GM12878 (cell line): Measurements from ENCODE around the gene CYP27A1. TPM values are rescaled to one million over a fixed set of nuclear protein-coding genes. Genes with fewer than 3 reads are reported as not detected.

Source experiments
- ATAC-seq: fragments of 200-7000 bp; cut with Tn5 transposase; 3 replicates; pipeline ENCODE4 v1.9.1; 2020; ENCODE audit warnings: mild to moderate bottlenecking, moderate library complexity
- BruUV-seq: library from RNA; stranded (reverse); fragments of 400-500 nt; replicated peaks from 2 replicates; lab custom pipeline; 2021; lab: Mats Ljungman, UMichigan
- CTCF ChIA-PET: fragments of 300-600 bp; sonication (Branson Sonifier 250); formaldehyde crosslinking; extraction: SDS; loops from one replicate; lab custom pipeline; 2021; ENCODE audit warnings: inconsistent platforms; lab: Yijun Ruan, JAX
- POLR2A ChIA-PET: fragments of 350-600 bp; formaldehyde crosslinking; extraction: SDS; loops from one replicate; lab custom pipeline; 2021; ENCODE audit warnings: inconsistent platforms; lab: Charles Lee
- RAD21 ChIA-PET: fragments of 300-600 bp; sonication (Branson Sonifier 250); formaldehyde crosslinking; loops from one replicate; lab custom pipeline; 2023; ENCODE audit warnings: antibody characterized with exemption; ENCODE audit not compliant: unreplicated experiment; lab: Charles Lee
- SMC1A ChIA-PET: fragments of 300-600 bp; sonication (Branson Sonifier 250); formaldehyde crosslinking; loops from one replicate; lab custom pipeline; 2023; ENCODE audit not compliant: unreplicated experiment, uncharacterized antibody; lab: Charles Lee
- DNase-seq: peaks from one replicate; pipeline ENCODE4 v3.0.0-alpha.2; 2011; ENCODE audit warnings: low read depth, low spot score
- FAIRE-seq: peaks from 3 replicates; lab custom pipeline; 2011; peaks lifted over from hg19 to GRCh38; lab: Jason Lieb, UNC
- H2AFZ ChIP-seq: 2 replicates; pipeline ENCODE4 v1.6.0; 2011; ENCODE audit warnings: low read depth, low read length, control low read depth; ENCODE audit not compliant: control insufficient read depth
- H3K27ac ChIP-seq: 2 replicates; pipeline ENCODE4 v1.5.1; 2011; ENCODE audit warnings: control low read depth; ENCODE audit not compliant: control insufficient read depth, insufficient read depth
- H3K27me3 ChIP-seq, 2 experiments: replicated peaks in 1 of 2; 2 replicates each; pipeline versions ENCODE4 v1.6.0 to v1.6.1; 2011; ENCODE audit warnings: low read length in 1 of 2; ENCODE audit not compliant: control insufficient read depth in 2 of 2, insufficient read depth in 2 of 2
- H3K36me3 ChIP-seq, 2 experiments: 2 replicates each; pipeline ENCODE4 v1.5.1; 2011; ENCODE audit warnings: low read length in 1 of 2; ENCODE audit not compliant: control insufficient read depth in 2 of 2, insufficient read depth in 2 of 2
- H3K4me1 ChIP-seq: 2 replicates; pipeline ENCODE4 v1.6.1; 2011; ENCODE audit warnings: mild to moderate bottlenecking, low read length, moderate library complexity, mixed read lengths; ENCODE audit not compliant: control insufficient read depth, insufficient read depth
- H3K4me2 ChIP-seq: 2 replicates; pipeline ENCODE4 v1.6.0; 2011; ENCODE audit warnings: control low read depth; ENCODE audit not compliant: control insufficient read depth, insufficient read depth
- H3K4me3 ChIP-seq: fragments of 200-600 bp; sonication (generic); 2 replicates; pipeline ENCODE4 v1.5.1; 2016
- H3K79me2 ChIP-seq: 2 replicates; pipeline ENCODE4 v1.6.0; 2011; ENCODE audit warnings: low read length; ENCODE audit not compliant: control insufficient read depth, insufficient read depth
- H3K9ac ChIP-seq: 2 replicates; pipeline ENCODE4 v1.8.0; 2011; ENCODE audit warnings: low read length, control low read depth, mixed read lengths; ENCODE audit not compliant: control insufficient read depth, insufficient read depth
- H3K9me3 ChIP-seq: replicated peaks from 3 replicates; pipeline ENCODE4 v1.5.1; 2011; ENCODE audit warnings: mild to moderate bottlenecking, low read length; ENCODE audit not compliant: control insufficient read depth, insufficient read depth
- H4K20me1 ChIP-seq: 2 replicates; pipeline ENCODE4 v1.6.0; 2011; ENCODE audit not compliant: control insufficient read depth, insufficient read depth
- ASH2L ChIP-seq: fragments of 300-600, 200-600 bp; sonication (generic); IDR thresholded peaks from 2 replicates; pipeline ENCODE4 v1.6.1; 2017; ENCODE audit warnings: low read depth, mild to moderate bottlenecking, borderline replicate concordance
- BCL11A ChIP-seq: IDR thresholded peaks from 2 replicates; pipeline ENCODE4 v1.6.1; 2011; ENCODE audit warnings: low read depth, low read length
- EZH2 ChIP-seq: IDR thresholded peaks from 2 replicates; pipeline ENCODE4 v1.6.1; 2012; ENCODE audit warnings: low read depth, mild to moderate bottlenecking, control low read depth, inconsistent platforms, low read length, borderline replicate concordance; ENCODE audit not compliant: control insufficient read depth
- FOXM1 ChIP-seq: IDR thresholded peaks from 2 replicates; pipeline ENCODE4 v1.6.1; 2012; ENCODE audit warnings: low read depth, mild to moderate bottlenecking, inconsistent platforms, low read length, moderate library complexity
- HDAC6 ChIP-seq: fragments of 200-600 bp; sonication (generic); IDR thresholded peaks from one replicate; pipeline ENCODE4 v1.8.0; 2017; ENCODE audit warnings: antibody characterized with exemption; ENCODE audit not compliant: unreplicated experiment
- MEF2B ChIP-seq: fragments of 450-650 bp; IDR thresholded peaks from 2 replicates; pipeline ENCODE4 v1.6.1; 2018; ENCODE audit warnings: mild to moderate bottlenecking, moderate library complexity; ENCODE audit not compliant: partially characterized antibody, poor library complexity, severe bottlenecking
- NFIC ChIP-seq: IDR thresholded peaks from 2 replicates; pipeline ENCODE4 v1.6.1; 2012; ENCODE audit warnings: low read depth, mild to moderate bottlenecking, inconsistent platforms, low read length, moderate library complexity
- NFYA ChIP-seq: IDR thresholded peaks from 2 replicates; pipeline ENCODE4 v1.6.1; 2011; ENCODE audit warnings: low read depth, mild to moderate bottlenecking, low read length, improper control_type of control experiment, borderline replicate concordance
- TCF12 ChIP-seq: IDR thresholded peaks from 2 replicates; pipeline ENCODE4 v1.6.1; 2011; ENCODE audit warnings: low read depth, mild to moderate bottlenecking, low read length
- ZZZ3 ChIP-seq: IDR thresholded peaks from 2 replicates; pipeline ENCODE4 v1.6.1; 2011; ENCODE audit warnings: low read depth; ENCODE audit not compliant: control insufficient read depth, insufficient read length
- WGBS: methylation state at CpG from one replicate; pipeline ENCODE4 v1.1.6; 2016; ENCODE audit warnings: low lambda C conversion rate; ENCODE audit not compliant: insufficient replicate concordance, insufficient coverage; ENCODE audit errors: missing lambda C conversion rate; 5-methylcytosine and 5-hydroxymethylcytosine counted together
- in situ Hi-C: fragments of 300-500 bp; cut with MboI; formaldehyde crosslinking; loops from 9 replicates; pipeline ENCODE4 v1.14.3; 2018; ENCODE audit warnings: mixed read lengths
- intact Hi-C: fragments of 100-400 bp; cut with micrococcal nuclease; formaldehyde crosslinking; loops from one replicate; pipeline ENCODE4 v1.14.2; 2022; ENCODE audit not compliant: unreplicated experiment
- polyA plus RNA-seq, 11 experiments: library from polyadenylated mRNA; depleted of rRNA in 4 of 11; unstranded in 6 of 11; stranded (reverse) in 5 of 11; fragments of >200 nt; fragmentation: Nextera tagmentation in 4 of 11; fragmentation: Illumina TruSeq in 1 of 11; extraction: Ambion mirVana in 4 of 11; extraction: Trizol in 1 of 11; gene quantifications; 1 replicate in 1 of 11; 2 replicates in 10 of 11; pipeline versions ENCODE4 v1.2.1 to v1.2.3, GENCODE V29; 2011 to 2016; ENCODE audit warnings: inconsistent platforms in 2 of 11, missing spikeins in 2 of 11, low read depth in 1 of 11
- total RNA-seq, 4 experiments: library from RNA; depleted of rRNA in 3 of 4; stranded (reverse); fragments of >200 nt in 3 of 4; fragmentation: Illumina TruSeq in 1 of 4; extraction: Trizol in 1 of 4; gene quantifications; 2 replicates each; pipeline versions ENCODE4 v1.2.1 to v1.2.3, GENCODE V29; 2013 to 2021
- TF ChIP-seq, protein P1 (sequence below): fragments of 450-650 bp; formaldehyde crosslinking; IDR thresholded peaks from 2 replicates; pipeline ENCODE4 v1.4.0; 2022; ENCODE audit warnings: mild to moderate bottlenecking, moderate library complexity
- TF ChIP-seq, protein P2 (sequence below): fragments of 450-650 bp; IDR thresholded peaks from 2 replicates; pipeline ENCODE4 v1.6.1; 2017; ENCODE audit warnings: mild to moderate bottlenecking, moderate library complexity
- TF ChIP-seq, protein P3 (sequence below): fragments of 450-650 bp; IDR thresholded peaks from 2 replicates; pipeline ENCODE4 v1.6.1; 2017; ENCODE audit warnings: mild to moderate bottlenecking, moderate library complexity

The CYP27A1 gene
- total and polyA plus RNA-seq, 10 of the 15 experiments (the other 5 are each of a cell fraction or from before 2014, with no cell fraction given): 0.11 to 0.72 (median 0.18) TPM; not detected in 2

DNA sequence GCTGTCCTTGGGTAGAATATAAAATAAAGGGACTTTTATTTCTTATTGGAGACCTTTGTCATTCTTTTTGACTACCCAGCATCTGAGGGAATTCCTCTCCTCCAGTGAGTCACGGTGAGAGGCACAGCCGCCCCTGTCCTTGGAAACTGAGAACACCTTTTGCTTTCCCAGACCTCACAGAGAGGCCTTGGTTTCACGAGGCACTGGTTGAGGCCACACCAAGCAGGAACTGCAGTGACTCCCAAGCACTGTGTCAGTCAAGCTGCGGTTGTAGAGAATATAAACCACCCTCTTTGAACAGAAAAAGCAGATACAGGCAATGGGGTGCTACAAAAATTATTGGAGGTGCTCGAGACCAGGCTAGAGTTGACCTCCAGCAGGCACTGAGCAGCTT, 33.3 kb downstream of the CYP27A1 start:
- Histone ChIP-seq H3K4me2 (no peak overlapping the region), H3K27ac (no peak overlapping the region), H3K9me3 (no peaks in the 10 kb centered on the region), H3K27me3 (no peaks in the 10 kb centered on the region; a peak in 1 of 4 replicates), H4K20me1 (no peaks in the 10 kb centered on the region), H3K79me2 (no peaks in the 10 kb centered on the region), H3K9ac (no peak overlapping the region), H3K4me1 (no peaks in the 10 kb centered on the region), H3K4me3 (no peak overlapping the region), H2AFZ (no peak overlapping the region), H3K36me3 (no peaks in the 10 kb centered on the region)
- ChIA-PET SMC1A (no interaction called here), POLR2A (no interaction called here), CTCF (interaction anchor here (0.8 kb wide), 1 partner anchor 12 kb away, joined by 3 read pairs; no protein-coding TSS in a partner anchor), RAD21 (no interaction called here)
- DNase-seq: no peak
- BruUV-seq: no TSS peak
- in situ Hi-C loops: no loop called here
- FAIRE-seq: no peak
- WGBS: 43% methylated on average over 5 of the region's 5 CpGs
- intact Hi-C loops: no loop called here
- no peak for ATAC-seq
- TF ChIP-seq, protein P1, sequence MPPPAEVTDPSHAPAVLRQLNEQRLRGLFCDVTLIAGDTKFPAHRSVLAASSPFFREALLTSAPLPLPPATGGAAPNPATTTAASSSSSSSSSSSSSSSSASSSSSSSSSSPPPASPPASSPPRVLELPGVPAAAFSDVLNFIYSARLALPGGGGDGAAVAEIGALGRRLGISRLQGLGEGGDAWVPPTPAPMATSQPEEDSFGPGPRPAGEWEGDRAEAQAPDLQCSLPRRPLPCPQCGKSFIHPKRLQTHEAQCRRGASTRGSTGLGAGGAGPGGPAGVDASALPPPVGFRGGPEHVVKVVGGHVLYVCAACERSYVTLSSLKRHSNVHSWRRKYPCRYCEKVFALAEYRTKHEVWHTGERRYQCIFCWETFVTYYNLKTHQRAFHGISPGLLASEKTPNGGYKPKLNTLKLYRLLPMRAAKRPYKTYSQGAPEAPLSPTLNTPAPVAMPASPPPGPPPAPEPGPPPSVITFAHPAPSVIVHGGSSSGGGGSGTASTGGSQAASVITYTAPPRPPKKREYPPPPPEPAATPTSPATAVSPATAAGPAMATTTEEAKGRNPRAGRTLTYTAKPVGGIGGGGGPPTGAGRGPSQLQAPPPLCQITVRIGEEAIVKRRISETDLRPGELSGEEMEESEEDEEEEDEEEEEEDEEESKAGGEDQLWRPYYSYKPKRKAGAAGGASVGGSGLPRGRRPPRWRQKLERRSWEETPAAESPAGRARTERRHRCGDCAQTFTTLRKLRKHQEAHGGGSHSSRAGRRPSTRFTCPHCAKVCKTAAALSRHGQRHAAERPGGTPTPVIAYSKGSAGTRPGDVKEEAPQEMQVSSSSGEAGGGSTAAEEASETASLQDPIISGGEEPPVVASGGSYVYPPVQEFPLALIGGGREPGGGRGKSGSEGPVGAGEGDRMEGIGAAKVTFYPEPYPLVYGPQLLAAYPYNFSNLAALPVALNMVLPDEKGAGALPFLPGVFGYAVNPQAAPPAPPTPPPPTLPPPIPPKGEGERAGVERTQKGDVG (CRISPR knock-in tag): no peak
- TF ChIP-seq, protein P2, sequence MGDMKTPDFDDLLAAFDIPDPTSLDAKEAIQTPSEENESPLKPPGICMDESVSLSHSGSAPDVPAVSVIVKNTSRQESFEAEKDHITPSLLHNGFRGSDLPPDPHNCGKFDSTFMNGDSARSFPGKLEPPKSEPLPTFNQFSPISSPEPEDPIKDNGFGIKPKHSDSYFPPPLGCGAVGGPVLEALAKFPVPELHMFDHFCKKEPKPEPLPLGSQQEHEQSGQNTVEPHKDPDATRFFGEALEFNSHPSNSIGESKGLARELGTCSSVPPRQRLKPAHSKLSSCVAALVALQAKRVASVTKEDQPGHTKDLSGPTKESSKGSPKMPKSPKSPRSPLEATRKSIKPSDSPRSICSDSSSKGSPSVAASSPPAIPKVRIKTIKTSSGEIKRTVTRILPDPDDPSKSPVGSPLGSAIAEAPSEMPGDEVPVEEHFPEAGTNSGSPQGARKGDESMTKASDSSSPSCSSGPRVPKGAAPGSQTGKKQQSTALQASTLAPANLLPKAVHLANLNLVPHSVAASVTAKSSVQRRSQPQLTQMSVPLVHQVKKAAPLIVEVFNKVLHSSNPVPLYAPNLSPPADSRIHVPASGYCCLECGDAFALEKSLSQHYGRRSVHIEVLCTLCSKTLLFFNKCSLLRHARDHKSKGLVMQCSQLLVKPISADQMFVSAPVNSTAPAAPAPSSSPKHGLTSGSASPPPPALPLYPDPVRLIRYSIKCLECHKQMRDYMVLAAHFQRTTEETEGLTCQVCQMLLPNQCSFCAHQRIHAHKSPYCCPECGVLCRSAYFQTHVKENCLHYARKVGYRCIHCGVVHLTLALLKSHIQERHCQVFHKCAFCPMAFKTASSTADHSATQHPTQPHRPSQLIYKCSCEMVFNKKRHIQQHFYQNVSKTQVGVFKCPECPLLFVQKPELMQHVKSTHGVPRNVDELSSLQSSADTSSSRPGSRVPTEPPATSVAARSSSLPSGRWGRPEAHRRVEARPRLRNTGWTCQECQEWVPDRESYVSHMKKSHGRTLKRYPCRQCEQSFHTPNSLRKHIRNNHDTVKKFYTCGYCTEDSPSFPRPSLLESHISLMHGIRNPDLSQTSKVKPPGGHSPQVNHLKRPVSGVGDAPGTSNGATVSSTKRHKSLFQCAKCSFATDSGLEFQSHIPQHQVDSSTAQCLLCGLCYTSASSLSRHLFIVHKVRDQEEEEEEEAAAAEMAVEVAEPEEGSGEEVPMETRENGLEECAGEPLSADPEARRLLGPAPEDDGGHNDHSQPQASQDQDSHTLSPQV: no peak
- no peak for TF ChIP-seq MEF2B
- no peak for TF ChIP-seq TCF12
- no peak for TF ChIP-seq NFIC
- TF ChIP-seq EZH2: no peak
- TF ChIP-seq, protein P3, sequence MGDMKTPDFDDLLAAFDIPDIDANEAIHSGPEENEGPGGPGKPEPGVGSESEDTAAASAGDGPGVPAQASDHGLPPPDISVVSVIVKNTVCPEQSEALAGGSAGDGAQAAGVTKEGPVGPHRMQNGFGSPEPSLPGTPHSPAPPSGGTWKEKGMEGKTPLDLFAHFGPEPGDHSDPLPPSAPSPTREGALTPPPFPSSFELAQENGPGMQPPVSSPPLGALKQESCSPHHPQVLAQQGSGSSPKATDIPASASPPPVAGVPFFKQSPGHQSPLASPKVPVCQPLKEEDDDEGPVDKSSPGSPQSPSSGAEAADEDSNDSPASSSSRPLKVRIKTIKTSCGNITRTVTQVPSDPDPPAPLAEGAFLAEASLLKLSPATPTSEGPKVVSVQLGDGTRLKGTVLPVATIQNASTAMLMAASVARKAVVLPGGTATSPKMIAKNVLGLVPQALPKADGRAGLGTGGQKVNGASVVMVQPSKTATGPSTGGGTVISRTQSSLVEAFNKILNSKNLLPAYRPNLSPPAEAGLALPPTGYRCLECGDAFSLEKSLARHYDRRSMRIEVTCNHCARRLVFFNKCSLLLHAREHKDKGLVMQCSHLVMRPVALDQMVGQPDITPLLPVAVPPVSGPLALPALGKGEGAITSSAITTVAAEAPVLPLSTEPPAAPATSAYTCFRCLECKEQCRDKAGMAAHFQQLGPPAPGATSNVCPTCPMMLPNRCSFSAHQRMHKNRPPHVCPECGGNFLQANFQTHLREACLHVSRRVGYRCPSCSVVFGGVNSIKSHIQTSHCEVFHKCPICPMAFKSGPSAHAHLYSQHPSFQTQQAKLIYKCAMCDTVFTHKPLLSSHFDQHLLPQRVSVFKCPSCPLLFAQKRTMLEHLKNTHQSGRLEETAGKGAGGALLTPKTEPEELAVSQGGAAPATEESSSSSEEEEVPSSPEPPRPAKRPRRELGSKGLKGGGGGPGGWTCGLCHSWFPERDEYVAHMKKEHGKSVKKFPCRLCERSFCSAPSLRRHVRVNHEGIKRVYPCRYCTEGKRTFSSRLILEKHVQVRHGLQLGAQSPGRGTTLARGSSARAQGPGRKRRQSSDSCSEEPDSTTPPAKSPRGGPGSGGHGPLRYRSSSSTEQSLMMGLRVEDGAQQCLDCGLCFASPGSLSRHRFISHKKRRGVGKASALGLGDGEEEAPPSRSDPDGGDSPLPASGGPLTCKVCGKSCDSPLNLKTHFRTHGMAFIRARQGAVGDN: no peak
- TF ChIP-seq ASH2L: no peak
- no peak for TF ChIP-seq HDAC6
- no peak for TF ChIP-seq NFYA
- TF ChIP-seq ZZZ3: no peak
- no peak for TF ChIP-seq FOXM1
- TF ChIP-seq BCL11A: no peak
